ENCODE measurements around the gene MB. TPM values are rescaled to one million over a fixed set of nuclear protein-coding genes. Genes with fewer than 3 reads are reported as not detected.

Gene MB
- total and polyA plus RNA-seq, 9 of the 15 experiments (the other 6 are each of a cell fraction or from before 2014, with no cell fraction given) = not detected

- TF ChIP-seq JUND (IDR thresholded peaks at IDR 0.05; ENCODE audit: borderline replicate concordance, low read depth, low read length) = no peak
- no peak for TF ChIP-seq JUND (tag; IDR thresholded peaks at IDR 0.05; ENCODE audit: borderline replicate concordance, low read depth, low read length)
- no peak for TF ChIP-seq ZKSCAN8 (CRISPR knock-in tag; IDR thresholded peaks at IDR 0.05)
- TF ChIP-seq ZNF224 (CRISPR knock-in tag; IDR thresholded peaks at IDR 0.05) = no peak
- TF ChIP-seq ZFP36 (IDR thresholded peaks at IDR 0.05; ENCODE audit: low read depth, low read length, partially characterized antibody) = peak; percentile 74
- no peak for TF ChIP-seq ZNF217 (CRISPR knock-in tag; IDR thresholded peaks at IDR 0.05)
- TF ChIP-seq KDM1A (IDR thresholded peaks at IDR 0.05) = no peak
- TF ChIP-seq ZNF583 (CRISPR knock-in tag; IDR thresholded peaks at IDR 0.05) = no peak
- no peak for TF ChIP-seq NCOR1 (IDR thresholded peaks at IDR 0.05)
- 0 out of 2 replicates have a peak, but pooled peaks have one; percentile 2 for TF ChIP-seq CBFA2T2 (conservative IDR thresholded peaks at IDR 0.05)
- TF ChIP-seq ZNF253 (CRISPR knock-in tag; conservative IDR thresholded peaks at IDR 0.05) = no peak
- TF ChIP-seq ZNF23 (CRISPR knock-in tag; IDR thresholded peaks at IDR 0.05) = no peak
- TF ChIP-seq PHTF2 (CRISPR knock-in tag; IDR thresholded peaks at IDR 0.05) = no peak
- TF ChIP-seq SAP30 (IDR thresholded peaks at IDR 0.05; ENCODE audit: borderline replicate concordance, insufficient read depth, low read depth, low read length, poor library complexity, severe bottlenecking) = no peak
- no peak for TF ChIP-seq RBM25 (IDR thresholded peaks at IDR 0.05; ENCODE audit: low read depth, low read length, severe bottlenecking)
- no peak for TF ChIP-seq SP2 (IDR thresholded peaks at IDR 0.05; ENCODE audit: extremely low read depth, low read depth, low read length, poor library complexity, severe bottlenecking)
- no peak for TF ChIP-seq TCF7 (IDR thresholded peaks at IDR 0.05; ENCODE audit: borderline replicate concordance)
- TF ChIP-seq GABPB1 (CRISPR knock-in tag; IDR thresholded peaks at IDR 0.05) = no peak
- no peak for TF ChIP-seq PHB (CRISPR knock-in tag; IDR thresholded peaks at IDR 0.05)
- TF ChIP-seq, protein P1, sequence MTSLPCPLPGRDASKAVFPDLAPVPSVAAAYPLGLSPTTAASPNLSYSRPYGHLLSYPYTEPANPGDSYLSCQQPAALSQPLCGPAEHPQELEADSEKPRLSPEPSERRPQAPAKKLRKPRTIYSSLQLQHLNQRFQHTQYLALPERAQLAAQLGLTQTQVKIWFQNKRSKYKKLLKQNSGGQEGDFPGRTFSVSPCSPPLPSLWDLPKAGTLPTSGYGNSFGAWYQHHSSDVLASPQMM (CRISPR knock-in tag; IDR thresholded peaks at IDR 0.05) = no peak
- TF ChIP-seq ZNF263 (CRISPR knock-in tag; IDR thresholded peaks at IDR 0.05; ENCODE audit: borderline replicate concordance) = no peak
- no peak for TF ChIP-seq ZNF717 (CRISPR knock-in tag; IDR thresholded peaks at IDR 0.05)
- no peak for TF ChIP-seq ARID1B (IDR thresholded peaks at IDR 0.05)
- TF ChIP-seq GTF2B (IDR thresholded peaks at IDR 0.05; ENCODE audit: extremely low read depth, insufficient read length) = no peak
- TF ChIP-seq EWSR1 (IDR thresholded peaks at IDR 0.05; ENCODE audit: borderline replicate concordance, low read depth, partially characterized antibody) = no peak
- no peak for TF ChIP-seq STAT5A (IDR thresholded peaks at IDR 0.05; ENCODE audit: borderline replicate concordance, low read length)
- peak; percentile 47; the same call in 1 of the 2 replicates for TF ChIP-seq NFE2 (IDR thresholded peaks at IDR 0.05; ENCODE audit: low read depth)
- no peak for TF ChIP-seq THRAP3 (IDR thresholded peaks at IDR 0.05; ENCODE audit: borderline replicate concordance)
- TF ChIP-seq JUNB (CRISPR knock-in tag; conservative IDR thresholded peaks at IDR 0.05) = no peak
- no peak for TF ChIP-seq ZNF408 (CRISPR knock-in tag; IDR thresholded peaks at IDR 0.05; ENCODE audit: low read depth)
- TF ChIP-seq NFYB (IDR thresholded peaks at IDR 0.05; ENCODE audit: extremely low read depth, insufficient read length) = no peak
These were observed 16.9 kb upstream of the MB start (continued) for GRCh38 chr22:35634015-35634414.
